MM.1S (cell line): ENCODE measurements around the gene METTL25B.

ENCODE experiments used
- DNase-seq: peaks from one replicate; pipeline ENCODE4 v3.0.0-alpha.2; 2015
- H2AFZ ChIP-seq: fragments of 300-600 bp; sonication (generic); 2 replicates; pipeline ENCODE4 v1.6.0; 2016; ENCODE audit warnings: antibody characterized with exemption, low read length
- H3F3A ChIP-seq: fragments of 300-600 bp; sonication (generic); 2 replicates; pipeline ENCODE4 v1.6.1; 2016; ENCODE audit warnings: mild to moderate bottlenecking, antibody characterized with exemption, low read length, moderate library complexity, mixed read lengths; ENCODE audit not compliant: insufficient read depth
- H3K27ac ChIP-seq: fragments of 300-600 bp; sonication (generic); 2 replicates; pipeline ENCODE4 v1.5.1; 2016; ENCODE audit warnings: mild to moderate bottlenecking, low read length
- H3K27me3 ChIP-seq: fragments of 300-600 bp; sonication (generic); replicated peaks from 2 replicates; pipeline ENCODE4 v1.6.0; 2016; ENCODE audit warnings: low read length; ENCODE audit not compliant: insufficient read depth
- H3K36me3 ChIP-seq: fragments of 300-600 bp; sonication (generic); replicated peaks from 2 replicates; pipeline ENCODE4 v1.6.1; 2016; ENCODE audit warnings: mild to moderate bottlenecking, low read length, mixed read lengths; ENCODE audit not compliant: insufficient read depth
- H3K4me1 ChIP-seq: fragments of 300-600 bp; sonication (generic); 2 replicates; pipeline ENCODE4 v1.6.1; 2016; ENCODE audit warnings: low read length, mixed read lengths
- H3K4me2 ChIP-seq: fragments of 300-600 bp; sonication (generic); 2 replicates; pipeline ENCODE4 v1.6.0; 2016; ENCODE audit warnings: low read depth, low read length
- H3K4me3 ChIP-seq: fragments of 300-600 bp; sonication (generic); 2 replicates; pipeline ENCODE4 v1.5.1; 2016; ENCODE audit warnings: low read length, mixed read lengths
- H3K79me2 ChIP-seq: fragments of 300-600 bp; sonication (generic); 2 replicates; pipeline ENCODE4 v1.6.1; 2016; ENCODE audit warnings: mixed run types, low read length, mixed read lengths
- H3K9ac ChIP-seq: fragments of 300-600 bp; sonication (generic); 2 replicates; pipeline ENCODE4 v1.6.1; 2016; ENCODE audit warnings: low read length, mixed read lengths
- H3K9me2 ChIP-seq: fragments of 300-600 bp; sonication (generic); replicated peaks from 2 replicates; pipeline ENCODE4 v1.6.1; 2016; ENCODE audit warnings: mild to moderate bottlenecking, low read length, mixed read lengths; ENCODE audit not compliant: insufficient read depth
- H3K9me3 ChIP-seq: fragments of 300-600 bp; sonication (generic); replicated peaks from 2 replicates; pipeline ENCODE4 v1.6.1; 2016; ENCODE audit warnings: mild to moderate bottlenecking, low read length, mixed read lengths; ENCODE audit not compliant: insufficient read depth
- H4K20me1 ChIP-seq: fragments of 300-600 bp; sonication (generic); 2 replicates; pipeline ENCODE4 v1.6.1; 2016; ENCODE audit warnings: mild to moderate bottlenecking, low read length, moderate library complexity, mixed read lengths; ENCODE audit not compliant: insufficient read depth
- EZH2 ChIP-seq: fragments of 300-600 bp; sonication (generic); optimal IDR thresholded peaks from 2 replicates; pipeline ENCODE3; 2017; ENCODE audit warnings: low read depth, mild to moderate bottlenecking, antibody characterized with exemption, low read length, mixed read lengths
- EZH2phosphoT487 ChIP-seq: fragments of 300-600 bp; sonication (generic); IDR thresholded peaks from 2 replicates; pipeline ENCODE4 v1.6.1; 2018; ENCODE audit warnings: antibody characterized with exemption, low read length
- TF ChIP-seq, protein P1 (sequence below): fragments of 300-600 bp; sonication (generic); IDR thresholded peaks from 2 replicates; pipeline ENCODE4 v1.5.1; 2016; ENCODE audit warnings: antibody characterized with exemption, low read length, mixed read lengths

METTL25B gene

DNA sequence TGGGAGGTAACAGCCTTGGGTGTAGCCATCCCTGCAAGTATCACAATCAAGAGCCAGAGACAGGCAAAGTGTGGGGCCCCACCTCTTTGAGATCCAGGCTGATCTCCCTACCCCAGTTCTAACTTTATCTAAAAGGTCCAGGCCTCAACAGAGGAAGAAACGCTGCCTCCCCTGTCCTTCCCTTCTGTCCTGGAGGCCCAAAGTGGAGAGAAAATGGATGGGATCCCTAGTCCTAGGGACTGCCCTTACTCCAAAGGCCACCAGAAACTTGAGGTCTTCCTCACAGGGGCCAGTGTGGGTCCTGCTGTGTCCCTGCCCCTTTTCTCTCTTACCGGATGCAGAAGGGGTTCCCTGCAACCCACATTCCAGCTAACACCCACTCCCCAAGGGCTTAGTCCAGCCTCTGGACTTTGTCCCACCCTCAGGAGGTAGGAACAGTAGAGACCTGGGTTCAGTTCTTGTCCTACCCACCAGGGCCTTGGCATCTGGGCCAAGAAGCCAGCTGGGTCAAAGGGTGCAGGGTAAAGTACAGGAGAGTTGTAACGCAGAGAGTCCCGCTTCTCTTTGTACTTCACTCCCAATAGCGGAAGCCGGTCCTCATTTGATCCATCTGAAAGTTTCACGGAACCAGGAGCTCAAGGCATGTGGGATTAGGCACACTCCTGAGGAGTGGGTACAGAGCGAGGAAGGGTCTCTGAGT lies 21.3 kb downstream of the METTL25B start:
- Histone ChIP-seq H3K4me1 (peaks cover 43% of the 10 kb centered on the region), H3K27ac (peak overlapping the region; percentile 73), H3K27me3 (no peaks in the 10 kb centered on the region), H3K79me2 (peaks cover 83% of the 10 kb centered on the region), H3K4me2 (peak overlapping the region; percentile 81), H3K4me3 (peak overlapping the region; percentile 86), H3F3A (peaks cover 42% of the 10 kb centered on the region), H4K20me1 (no peaks in the 10 kb centered on the region), H3K9me3 (no peaks in the 10 kb centered on the region), H3K9ac (peak overlapping the region; percentile 88), H3K36me3 (no peaks in the 10 kb centered on the region), H3K9me2 (no peaks in the 10 kb centered on the region), H2AFZ (no peak overlapping the region)
- DNase-seq: no peak
- TF ChIP-seq EZH2phosphoT487 (no peak), EZH2 (no peak)
- TF ChIP-seq, protein P1, sequence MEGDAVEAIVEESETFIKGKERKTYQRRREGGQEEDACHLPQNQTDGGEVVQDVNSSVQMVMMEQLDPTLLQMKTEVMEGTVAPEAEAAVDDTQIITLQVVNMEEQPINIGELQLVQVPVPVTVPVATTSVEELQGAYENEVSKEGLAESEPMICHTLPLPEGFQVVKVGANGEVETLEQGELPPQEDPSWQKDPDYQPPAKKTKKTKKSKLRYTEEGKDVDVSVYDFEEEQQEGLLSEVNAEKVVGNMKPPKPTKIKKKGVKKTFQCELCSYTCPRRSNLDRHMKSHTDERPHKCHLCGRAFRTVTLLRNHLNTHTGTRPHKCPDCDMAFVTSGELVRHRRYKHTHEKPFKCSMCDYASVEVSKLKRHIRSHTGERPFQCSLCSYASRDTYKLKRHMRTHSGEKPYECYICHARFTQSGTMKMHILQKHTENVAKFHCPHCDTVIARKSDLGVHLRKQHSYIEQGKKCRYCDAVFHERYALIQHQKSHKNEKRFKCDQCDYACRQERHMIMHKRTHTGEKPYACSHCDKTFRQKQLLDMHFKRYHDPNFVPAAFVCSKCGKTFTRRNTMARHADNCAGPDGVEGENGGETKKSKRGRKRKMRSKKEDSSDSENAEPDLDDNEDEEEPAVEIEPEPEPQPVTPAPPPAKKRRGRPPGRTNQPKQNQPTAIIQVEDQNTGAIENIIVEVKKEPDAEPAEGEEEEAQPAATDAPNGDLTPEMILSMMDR: no peak

DNA sequence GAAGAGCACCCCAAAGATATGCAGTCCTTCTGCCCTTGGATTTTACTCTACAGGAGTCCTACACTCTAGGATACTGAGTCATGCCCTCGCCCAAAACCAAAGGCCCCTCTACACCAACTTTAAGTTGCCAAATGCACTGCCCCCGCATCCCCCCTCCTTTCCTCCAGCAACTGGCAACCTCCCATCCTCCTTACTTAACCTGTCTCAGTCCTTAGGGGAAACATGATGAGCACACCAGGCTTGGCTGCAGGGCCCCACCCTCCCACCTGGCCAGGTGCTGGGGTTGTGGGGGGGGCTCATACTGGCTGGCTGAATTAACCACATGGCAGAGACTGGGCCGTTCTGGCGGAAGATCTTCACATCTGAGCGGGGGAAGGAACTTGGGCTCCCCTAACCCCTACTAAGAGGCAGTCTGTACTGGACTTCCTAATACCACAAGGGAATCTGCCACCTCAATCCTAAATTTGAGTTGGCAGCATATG lies 22.0 kb downstream of the METTL25B start:
- H2AFZ ChIP-seq: peak overlapping the region; percentile 32; the same call in 1 of the 2 replicates
- H3F3A ChIP-seq: peaks cover 36% of the 10 kb centered on the region
- no peaks in the 10 kb centered on the region for H3K9me2 ChIP-seq
- H3K4me2 ChIP-seq: peak overlapping the region; percentile 81
- peak overlapping the region; percentile 73 for H3K27ac ChIP-seq
- H3K9me3 ChIP-seq: no peaks in the 10 kb centered on the region
- H3K79me2 ChIP-seq: peaks cover 76% of the 10 kb centered on the region
- peaks cover 43% of the 10 kb centered on the region for H3K4me1 ChIP-seq
- no peaks in the 10 kb centered on the region for H3K27me3 ChIP-seq
- no peak for TF ChIP-seq EZH2phosphoT487
- TF ChIP-seq EZH2: no peak
- TF ChIP-seq, protein P1: no peak
- H3K36me3 ChIP-seq: no peaks in the 10 kb centered on the region
- peak; percentile 85 for DNase-seq
- no peaks in the 10 kb centered on the region for H4K20me1 ChIP-seq
- H3K4me3 ChIP-seq: peak overlapping the region; percentile 86
- peak overlapping the region; percentile 88 for H3K9ac ChIP-seq

DNA sequence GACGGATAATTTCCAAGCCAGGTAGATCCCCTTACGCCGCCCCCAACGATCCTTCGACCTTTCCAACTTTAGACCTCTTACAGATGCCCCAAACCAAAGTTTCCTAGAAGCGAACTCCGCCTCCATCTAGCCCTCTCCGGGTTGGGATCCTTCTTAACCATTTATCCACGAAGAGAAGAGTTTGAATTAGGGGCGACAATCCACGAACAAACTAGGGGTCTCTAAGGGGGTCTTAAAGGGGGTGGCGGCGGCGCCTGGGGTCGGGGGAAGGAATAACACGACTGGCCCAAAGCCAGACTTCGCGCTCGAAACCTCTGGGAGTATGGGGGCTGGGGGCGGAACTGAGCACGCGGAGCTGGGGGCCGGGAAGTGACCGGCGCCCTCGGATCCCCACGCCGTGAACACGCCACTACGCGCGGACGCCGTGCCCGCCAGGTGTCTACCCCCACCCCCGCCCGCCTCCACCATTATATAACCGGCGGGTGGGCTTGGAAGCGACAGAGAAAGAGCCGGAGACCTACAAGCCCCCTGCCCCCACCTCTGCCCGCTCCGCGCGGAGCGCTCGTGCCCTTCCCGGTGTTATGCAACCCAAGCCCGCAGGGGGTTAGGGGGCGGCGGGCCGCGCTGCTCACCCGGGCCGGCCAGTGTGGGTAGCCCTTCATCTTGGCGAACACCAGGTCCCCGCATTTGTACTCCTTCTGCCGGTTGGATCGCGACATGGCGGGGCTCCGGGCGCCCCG lies 22.6 kb downstream of the METTL25B start:
- Histone ChIP-seq H3K4me1 (peaks cover 42% of the 10 kb centered on the region), H3K4me2 (peak overlapping the region; percentile 81), H3K27ac (peak overlapping the region; percentile 73), H3K9ac (peak overlapping the region; percentile 88), H3K4me3 (peak overlapping the region; percentile 86), H3K79me2 (peaks cover 70% of the 10 kb centered on the region), H3K9me3 (no peaks in the 10 kb centered on the region), H2AFZ (peak overlapping the region; percentile 32), H3K27me3 (no peaks in the 10 kb centered on the region), H3K36me3 (no peaks in the 10 kb centered on the region), H3K9me2 (no peaks in the 10 kb centered on the region), H4K20me1 (no peaks in the 10 kb centered on the region), H3F3A (peaks cover 32% of the 10 kb centered on the region)
- TF ChIP-seq EZH2phosphoT487 (no peak), EZH2 (no peak)
- TF ChIP-seq, protein P1: no peak
- DNase-seq: peak; percentile 52
